GM10266 (cell line): ENCODE measurements around the gene CAMKMT.

Experiments
- DNase-seq: peaks from one replicate; pipeline ENCODE4 v3.0.0; 2012; ENCODE audit errors: extremely low spot score
- TF ChIP-seq, protein P1 (sequence below): IDR thresholded peaks from 2 replicates; pipeline ENCODE4 v1.5.1; 2012; ENCODE audit warnings: mild to moderate bottlenecking, low read depth; ENCODE audit not compliant: control insufficient read depth, insufficient read depth; ENCODE audit errors: missing control alignments

The CAMKMT gene

DNA sequence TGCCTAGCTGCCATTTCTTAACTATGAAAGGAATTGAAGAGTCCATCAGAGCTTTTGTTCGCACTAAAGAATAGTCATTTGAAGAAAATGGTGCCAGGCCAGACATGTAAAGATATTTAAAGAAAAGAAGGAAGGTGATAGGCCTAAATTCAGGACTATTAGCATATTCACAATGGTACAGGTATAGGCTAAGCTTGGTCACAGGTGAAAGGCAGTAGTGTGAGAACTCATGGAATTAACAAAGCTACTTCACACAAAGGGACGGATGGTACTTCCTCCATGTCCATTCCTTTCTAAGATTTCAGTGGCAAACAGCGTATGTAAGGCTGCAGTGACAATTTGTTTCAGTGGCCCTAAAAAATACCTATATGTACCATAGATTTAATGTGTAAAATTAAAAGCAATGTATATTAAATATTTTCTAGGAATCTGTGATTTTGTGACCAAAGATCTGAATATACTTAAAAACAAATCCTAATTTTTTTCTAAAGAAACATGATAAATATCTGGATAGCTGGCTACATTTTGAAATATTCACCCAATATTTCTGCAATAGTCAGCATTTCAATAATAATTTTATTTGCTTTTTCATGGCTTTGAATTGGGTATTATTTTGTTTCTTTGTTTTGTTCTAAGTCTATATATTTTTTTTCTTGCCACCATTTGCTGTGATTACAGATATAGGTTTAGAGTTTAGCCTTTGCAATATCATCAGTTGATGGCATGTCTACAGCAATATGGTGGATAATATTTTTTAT lies 116.1 kb downstream of the CAMKMT start:
- TF ChIP-seq, protein P1, sequence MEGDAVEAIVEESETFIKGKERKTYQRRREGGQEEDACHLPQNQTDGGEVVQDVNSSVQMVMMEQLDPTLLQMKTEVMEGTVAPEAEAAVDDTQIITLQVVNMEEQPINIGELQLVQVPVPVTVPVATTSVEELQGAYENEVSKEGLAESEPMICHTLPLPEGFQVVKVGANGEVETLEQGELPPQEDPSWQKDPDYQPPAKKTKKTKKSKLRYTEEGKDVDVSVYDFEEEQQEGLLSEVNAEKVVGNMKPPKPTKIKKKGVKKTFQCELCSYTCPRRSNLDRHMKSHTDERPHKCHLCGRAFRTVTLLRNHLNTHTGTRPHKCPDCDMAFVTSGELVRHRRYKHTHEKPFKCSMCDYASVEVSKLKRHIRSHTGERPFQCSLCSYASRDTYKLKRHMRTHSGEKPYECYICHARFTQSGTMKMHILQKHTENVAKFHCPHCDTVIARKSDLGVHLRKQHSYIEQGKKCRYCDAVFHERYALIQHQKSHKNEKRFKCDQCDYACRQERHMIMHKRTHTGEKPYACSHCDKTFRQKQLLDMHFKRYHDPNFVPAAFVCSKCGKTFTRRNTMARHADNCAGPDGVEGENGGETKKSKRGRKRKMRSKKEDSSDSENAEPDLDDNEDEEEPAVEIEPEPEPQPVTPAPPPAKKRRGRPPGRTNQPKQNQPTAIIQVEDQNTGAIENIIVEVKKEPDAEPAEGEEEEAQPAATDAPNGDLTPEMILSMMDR: no peak

DNA sequence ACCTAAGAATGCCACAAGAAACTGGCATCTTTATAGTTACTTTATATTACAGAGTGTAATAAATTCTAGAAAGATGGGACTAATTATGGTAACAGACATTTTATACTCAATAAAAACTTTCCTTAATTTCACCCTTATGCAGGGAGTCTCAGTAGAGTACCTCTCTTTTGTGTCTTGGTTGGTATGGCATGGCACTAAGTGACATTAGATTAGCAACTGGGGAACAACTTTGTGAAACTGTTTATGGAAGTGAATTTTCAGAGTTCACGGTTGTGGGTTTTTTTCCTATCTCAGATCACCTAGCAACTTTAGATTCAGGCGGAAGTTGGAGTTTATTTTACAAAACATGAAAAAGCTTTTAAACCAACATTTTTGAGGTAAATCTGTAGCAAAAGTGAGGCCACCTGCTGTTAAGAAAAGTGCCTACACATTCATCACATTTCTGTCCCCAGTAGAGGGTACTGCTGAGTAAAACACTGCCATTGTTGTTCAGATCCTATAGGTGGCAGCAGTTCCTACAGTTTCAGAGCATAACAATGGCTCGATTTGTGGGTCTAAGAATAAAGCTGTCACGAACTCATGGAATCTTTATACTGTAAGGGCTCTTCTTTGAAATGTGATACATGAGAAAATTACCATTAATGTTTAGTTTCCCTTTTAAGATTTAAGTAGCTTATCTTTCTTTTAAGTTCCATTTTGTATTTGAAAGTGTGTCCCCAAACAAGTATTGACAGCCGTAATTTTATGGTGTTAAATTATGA lies 117.6 kb downstream of the CAMKMT start:
- peak; percentile 64 for DNase-seq
- TF ChIP-seq, protein P1: peak; percentile 100

More for the DNA sequence above, 116.1 kb downstream of the CAMKMT start:
- DNase-seq: no peak

DNA sequence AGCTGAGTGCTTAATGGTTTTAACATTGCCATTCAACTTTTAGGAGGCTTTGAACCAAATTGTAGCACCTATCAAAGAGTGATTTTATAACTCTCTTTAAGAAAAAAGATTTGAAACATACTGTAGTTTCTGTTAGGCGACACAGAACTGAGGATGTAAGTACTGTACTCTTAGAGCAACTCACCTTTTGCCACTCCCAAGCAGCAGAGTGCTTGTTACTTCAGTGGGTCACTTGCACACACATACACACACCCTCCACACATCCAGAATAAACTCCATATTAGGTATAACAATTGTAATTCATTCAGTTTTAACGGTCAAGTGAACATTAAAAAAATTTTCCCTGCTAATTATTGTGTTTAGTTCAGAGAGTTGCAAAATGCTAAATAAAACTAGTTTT lies 118.3 kb downstream of the CAMKMT start:
- TF ChIP-seq, protein P1: no peak

DNA sequence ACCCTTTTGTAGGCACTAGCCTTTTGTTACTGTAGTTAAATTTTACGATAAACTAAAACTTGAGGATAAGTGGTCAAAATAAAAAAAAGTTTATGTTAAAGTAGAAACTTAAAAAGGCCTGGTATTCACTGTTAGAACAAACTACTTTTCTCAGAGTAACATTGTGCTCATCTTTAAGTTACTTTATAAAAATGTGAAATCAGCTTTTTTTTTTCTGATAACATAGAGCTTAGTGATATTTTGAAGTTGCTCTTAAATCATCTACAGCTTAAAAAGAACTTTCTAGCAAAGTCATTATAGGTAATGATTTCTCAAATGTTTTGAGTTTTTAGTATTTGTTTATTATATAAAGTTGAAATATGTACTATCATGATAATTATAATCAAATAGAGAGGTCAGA lies 125.3 kb downstream of the CAMKMT start:
- no peak for DNase-seq
- TF ChIP-seq, protein P1: no peak

More for the DNA sequence above, 118.3 kb downstream of the CAMKMT start:
- DNase-seq: no peak

DNA sequence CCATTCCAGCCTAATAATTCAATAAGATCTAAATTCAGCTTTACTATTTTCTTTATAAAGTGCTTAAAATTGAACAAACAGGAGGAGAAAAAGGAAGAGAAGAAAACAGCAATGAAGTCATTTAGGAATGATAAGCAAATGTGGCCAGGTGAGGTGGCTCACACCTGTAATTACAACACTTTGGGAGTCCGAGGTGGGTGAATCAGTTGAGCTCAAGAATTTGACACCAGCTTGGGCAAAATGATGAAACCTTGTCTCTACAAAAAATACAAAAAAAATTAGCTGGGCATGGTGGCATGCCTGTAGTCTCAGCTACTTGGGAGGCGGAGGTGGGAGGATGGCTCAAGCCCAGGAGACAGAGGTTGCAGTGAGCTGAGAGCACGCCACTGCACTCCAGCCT lies 129.0 kb downstream of the CAMKMT start:
- DNase-seq: no peak
- TF ChIP-seq, protein P1: no peak

DNA sequence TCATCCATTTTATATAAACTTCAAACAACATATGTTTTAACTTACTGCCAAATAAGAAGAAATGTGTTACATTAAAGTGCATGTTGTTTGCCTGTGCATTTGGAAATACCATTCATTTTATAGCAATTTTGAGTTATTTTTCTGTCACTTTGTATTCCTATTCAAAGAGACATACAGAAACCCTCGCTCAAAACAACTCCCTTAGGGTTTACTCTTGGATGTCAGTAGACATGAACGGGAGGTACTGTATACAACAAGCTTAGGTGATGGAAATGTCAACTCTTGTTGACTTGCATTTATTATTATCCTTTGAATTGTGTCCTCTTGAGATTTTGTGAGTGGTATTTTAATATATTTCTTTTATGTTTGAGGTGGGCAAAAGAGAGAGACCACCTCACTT lies 132.3 kb downstream of the CAMKMT start:
- DNase-seq: no peak
- TF ChIP-seq, protein P1: no peak

DNA sequence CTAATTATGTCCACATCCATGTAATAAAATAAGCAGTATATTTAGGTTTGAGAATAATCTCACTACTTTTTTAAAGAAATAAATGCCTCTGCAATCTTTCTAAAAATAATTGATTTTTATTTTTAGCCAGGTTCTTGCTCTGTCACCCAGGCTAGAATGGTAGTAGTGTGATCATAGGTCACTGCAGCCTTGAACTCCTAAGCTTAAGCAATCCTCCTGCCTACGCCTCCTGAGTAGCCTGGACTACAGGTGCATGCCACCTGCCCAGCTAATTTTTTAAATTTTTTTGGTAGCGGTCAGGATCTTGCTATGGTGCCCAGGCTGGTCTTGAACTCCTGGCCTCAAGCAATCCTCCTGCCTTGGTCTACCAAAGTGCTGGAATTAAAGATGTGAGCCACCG lies 133.3 kb downstream of the CAMKMT start:
- TF ChIP-seq, protein P1: no peak
- DNase-seq: no peak
